Measurements from ENCODE around the gene ABCA13. TPM values are rescaled to one million over a fixed set of nuclear protein-coding genes. Genes with fewer than 3 reads are reported as not detected.

The ABCA13 gene
- total and polyA plus RNA-seq, 2 of the 4 experiments (the other 2 are of a cell fraction), result under 0.01 to 0.07 TPM

DNA sequence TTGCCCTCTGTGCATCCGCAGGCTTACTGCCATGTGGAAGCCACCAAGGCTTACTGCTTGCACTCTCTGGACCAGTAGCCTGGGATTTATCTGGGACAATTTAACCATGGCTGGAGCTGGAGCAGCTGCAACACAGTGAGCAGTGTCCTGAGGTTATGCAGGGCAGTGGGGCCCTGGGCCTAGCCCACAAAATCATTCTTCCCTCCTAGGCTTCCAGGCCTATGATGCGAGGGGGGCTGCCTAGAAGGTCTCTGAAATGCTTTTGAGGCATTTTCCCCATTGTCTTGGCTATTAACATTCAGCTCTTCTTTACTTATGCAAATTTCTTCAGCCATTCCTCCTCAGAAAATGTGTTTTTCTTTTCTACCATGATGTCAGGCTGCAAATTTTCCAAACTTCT, 439.4 kb downstream of the ABCA13 start:
- no TSS peak for BruUV-seq (replicated peaks)
- Histone ChIP-seq H4K91ac (ENCODE audit: insufficient read depth, low read depth, low read length) (no peak overlapping the region), H3K27me3 (ENCODE audit: control insufficient read depth, insufficient read depth, low read length) (no peaks in the 10 kb centered on the region), H3K4me3 (ENCODE audit: insufficient read depth, low read depth, low read length) (no peak overlapping the region), H2BK5ac (ENCODE audit: low read depth, low read length, poor library complexity, severe bottlenecking) (no peak overlapping the region), H3K23ac (ENCODE audit: low read depth, low read length) (no peak overlapping the region), H4K8ac (ENCODE audit: low read depth in 2 of 2, low read length in 2 of 2) (no peak overlapping the region), H2AK5ac (ENCODE audit: low read depth, low read length) (no peak overlapping the region), H3K56ac (ENCODE audit: extremely low read depth, insufficient read depth, low read length) (no peak overlapping the region), H3K36me3 (ENCODE audit: control insufficient read depth, insufficient read depth, low read length) (no peaks in the 10 kb centered on the region), H3K27ac (ENCODE audit: insufficient read depth, low read length) (no peak overlapping the region), H3K9me1 (ENCODE audit: insufficient read depth, low read length) (no peaks in the 10 kb centered on the region), H2AFZ (replicated peaks; ENCODE audit: low read length, poor library complexity) (no peak overlapping the region), H3K4ac (ENCODE audit: low read depth, low read length) (no peak overlapping the region), H2AK9ac (replicated peaks; ENCODE audit: low read depth, low read length, poor library complexity) (no peak overlapping the region), H2BK20ac (ENCODE audit: low read depth, low read length) (no peak overlapping the region), H2BK15ac (ENCODE audit: low read depth, low read length) (no peak overlapping the region), H3K9ac (ENCODE audit: low read depth, low read length) (no peak overlapping the region), H3K18ac (ENCODE audit: low read depth, low read length) (no peak overlapping the region), H3K79me1 (ENCODE audit: low read depth in 1 of 2, low read length in 2 of 2) (no peaks in the 10 kb centered on the region), H2BK120ac (ENCODE audit: low read depth, low read length) (no peak overlapping the region), H4K20me1 (ENCODE audit: insufficient read depth, low read length) (no peaks in the 10 kb centered on the region), H3K14ac (replicated peaks; ENCODE audit: low read depth, low read length) (no peak overlapping the region), H3K4me2 (ENCODE audit: low read depth, low read length) (no peak overlapping the region), H4K5ac (ENCODE audit: low read depth, low read length) (no peak overlapping the region), H3K9me3 (ENCODE audit: control insufficient read depth, insufficient read depth, low read length) (peaks cover 3% of the 10 kb centered on the region; the same call in 1 of the 2 replicates), H3K4me1 (ENCODE audit: control insufficient read depth, insufficient read depth, low read length) (no peaks in the 10 kb centered on the region)
- in situ Hi-C loops (cut with MboI; ENCODE audit: low sequenced_read_pairs), result no loop called here
- intact Hi-C loops (cut with micrococcal nuclease), result no loop called here
- no peak for TF ChIP-seq MAZ (IDR thresholded peaks at IDR 0.05; ENCODE audit: borderline replicate concordance, low read depth, low read length)
- TF ChIP-seq RAD21 (IDR thresholded peaks at IDR 0.05; ENCODE audit: low read length), result no peak
- TF ChIP-seq FOS (IDR thresholded peaks at IDR 0.05; ENCODE audit: low read depth, low read length), result no peak
- TF ChIP-seq, protein P1, sequence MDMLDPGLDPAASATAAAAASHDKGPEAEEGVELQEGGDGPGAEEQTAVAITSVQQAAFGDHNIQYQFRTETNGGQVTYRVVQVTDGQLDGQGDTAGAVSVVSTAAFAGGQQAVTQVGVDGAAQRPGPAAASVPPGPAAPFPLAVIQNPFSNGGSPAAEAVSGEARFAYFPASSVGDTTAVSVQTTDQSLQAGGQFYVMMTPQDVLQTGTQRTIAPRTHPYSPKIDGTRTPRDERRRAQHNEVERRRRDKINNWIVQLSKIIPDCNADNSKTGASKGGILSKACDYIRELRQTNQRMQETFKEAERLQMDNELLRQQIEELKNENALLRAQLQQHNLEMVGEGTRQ (IDR thresholded peaks at IDR 0.05; ENCODE audit: low read depth, low read length), result no peak
- no peak for TF ChIP-seq MXI1 (IDR thresholded peaks at IDR 0.05; ENCODE audit: borderline replicate concordance, low read depth, low read length)
- TF ChIP-seq SMC3 (IDR thresholded peaks at IDR 0.05; ENCODE audit: low read depth, low read length), result no peak
- TF ChIP-seq, protein P2, sequence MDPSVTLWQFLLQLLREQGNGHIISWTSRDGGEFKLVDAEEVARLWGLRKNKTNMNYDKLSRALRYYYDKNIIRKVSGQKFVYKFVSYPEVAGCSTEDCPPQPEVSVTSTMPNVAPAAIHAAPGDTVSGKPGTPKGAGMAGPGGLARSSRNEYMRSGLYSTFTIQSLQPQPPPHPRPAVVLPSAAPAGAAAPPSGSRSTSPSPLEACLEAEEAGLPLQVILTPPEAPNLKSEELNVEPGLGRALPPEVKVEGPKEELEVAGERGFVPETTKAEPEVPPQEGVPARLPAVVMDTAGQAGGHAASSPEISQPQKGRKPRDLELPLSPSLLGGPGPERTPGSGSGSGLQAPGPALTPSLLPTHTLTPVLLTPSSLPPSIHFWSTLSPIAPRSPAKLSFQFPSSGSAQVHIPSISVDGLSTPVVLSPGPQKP (IDR thresholded peaks at IDR 0.05; ENCODE audit: borderline replicate concordance, low read depth, low read length), result no peak
- TF ChIP-seq MAFK (IDR thresholded peaks at IDR 0.05; ENCODE audit: low read depth, low read length), result no peak
- no peak for TF ChIP-seq CHD1 (IDR thresholded peaks at IDR 0.05; ENCODE audit: low read depth, low read length)
- no peak for TF ChIP-seq NFE2L2 (IDR thresholded peaks at IDR 0.05; ENCODE audit: low read depth, low read length)
- TF ChIP-seq RCOR1 (IDR thresholded peaks at IDR 0.05; ENCODE audit: insufficient replicate concordance, low read length), result no peak
- TF ChIP-seq POLR2A (IDR thresholded peaks at IDR 0.05; ENCODE audit: low read depth, low read length), result no peak
- TF ChIP-seq BHLHE40 (IDR thresholded peaks at IDR 0.05; ENCODE audit: low read depth, low read length), result no peak
- TF ChIP-seq CEBPB (IDR thresholded peaks at IDR 0.05; ENCODE audit: low read depth, low read length), result no peak
- no peak for TF ChIP-seq RFX5 (IDR thresholded peaks at IDR 0.05; ENCODE audit: low read depth, low read length)
- no peak for TF ChIP-seq CTCF (conservative IDR thresholded peaks at IDR 0.05; ENCODE audit: low read depth, low read length)
- DNase-seq (no peak), ATAC-seq (ENCODE audit: low read depth) (no peak)
- dilution Hi-C loops (cut with HindIII; ENCODE audit: low sequenced_read_pairs, unreplicated experiment), result no loop called here
- ChIA-PET POLR2A (ENCODE audit: unreplicated experiment) (no interaction called here), CTCF (no interaction called here)
- WGBS, 2 experiments (ENCODE audit: extremely low coverage in 2 of 2, insufficient read length in 1 of 2), result no CpG with 5 or more reads among the region's 2 CpGs
